Activated CD4-positive, alpha-beta T cell treated with anti-CD3 and anti-CD28 coated beads, Interleukin-2, amount 50 U/mL, for 24 hours (primary cell): Measurements from ENCODE around the gene NR6A1.

ENCODE experiments used
- DNase-seq, 2 donors: peaks; one replicate each; pipeline ENCODE4 v3.0.0-alpha.2; 2020; ENCODE audit warnings: low read depth in 1 of 2, low spot score in 1 of 2

The NR6A1 gene

GRCh38 chr9:124730772-124731171 is 40.3 kb downstream of the NR6A1 start:
- no peak for DNase-seq

GRCh38 chr9:124726886-124727285 is 44.2 kb downstream of the NR6A1 start:
- DNase-seq = no peak

- DNase-seq = no peak
Measured at GRCh38 chr9:124725068-124725452, 46.1 kb downstream of the NR6A1 start.

DNA sequence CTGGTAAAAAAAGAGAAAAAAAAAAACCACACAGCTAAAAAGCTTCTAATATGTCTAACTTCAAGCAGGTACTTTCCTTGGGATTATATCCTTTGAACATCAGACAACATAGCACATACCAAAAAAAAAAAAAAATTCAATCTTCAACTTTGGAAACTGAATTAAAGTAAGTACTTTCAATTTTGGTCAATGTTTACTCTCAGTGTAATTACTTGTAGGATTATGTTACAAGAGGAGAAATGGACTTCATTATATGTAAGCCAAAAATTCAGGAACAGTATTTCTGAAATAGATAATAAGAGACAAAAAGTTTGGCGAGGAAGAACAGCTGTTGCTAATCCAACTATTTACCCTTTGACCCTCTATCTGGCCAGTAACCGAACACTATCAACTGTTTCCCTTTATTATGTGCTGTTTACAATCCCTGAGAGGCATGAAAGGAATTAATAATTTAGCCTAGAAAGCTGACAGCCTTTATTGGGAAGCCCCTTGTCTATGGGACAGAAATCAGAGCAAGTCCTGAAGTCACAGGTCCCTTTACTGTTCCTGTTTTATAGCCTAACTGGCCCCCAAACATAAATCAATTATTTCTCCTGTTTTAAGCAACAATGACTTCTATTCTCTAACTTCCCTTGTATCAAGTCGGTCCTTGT is 46.6 kb downstream of the NR6A1 start:
- no peak for DNase-seq

GRCh38 chr9:124723352-124723751 is 47.8 kb downstream of the NR6A1 start:
- DNase-seq = no peak

DNA sequence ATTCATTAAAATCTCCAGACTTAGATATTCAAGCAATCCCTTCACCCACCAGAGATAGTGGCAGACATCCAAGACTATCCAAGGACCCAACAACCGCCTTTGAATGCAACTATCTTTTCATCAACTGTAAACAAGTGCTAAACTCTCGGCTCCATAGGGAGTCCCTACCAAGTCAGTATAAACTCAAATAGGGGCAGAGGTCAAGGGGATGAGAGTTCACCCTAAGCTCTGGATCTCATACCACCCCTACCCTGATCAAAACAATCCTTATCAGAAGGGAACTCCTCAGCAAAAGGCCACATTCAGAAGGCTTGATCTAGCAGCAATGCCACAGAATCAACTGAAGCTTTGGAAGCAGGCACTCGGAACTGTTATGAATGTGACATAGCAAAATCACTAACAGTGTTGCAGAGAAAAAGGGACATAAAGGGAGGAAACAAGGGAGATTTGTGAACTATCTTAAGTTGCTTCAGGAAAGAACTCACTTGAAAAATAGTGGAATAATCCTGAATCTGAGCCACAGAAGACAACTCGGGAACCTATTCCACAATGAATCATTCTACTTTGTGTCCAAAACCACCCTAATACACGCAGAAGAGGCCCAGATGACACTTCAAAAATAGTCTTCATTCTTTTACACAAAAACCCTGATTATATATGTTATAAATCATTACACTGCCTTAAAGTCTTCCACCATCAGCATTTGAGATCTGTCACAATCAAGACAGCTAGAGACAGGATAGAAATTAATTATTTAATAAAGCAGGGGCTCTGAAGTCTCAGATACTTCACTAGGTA is 49.8 kb downstream of the NR6A1 start:
- DNase-seq = no peak

GRCh38 chr9:124720429-124721108 is 50.5 kb downstream of the NR6A1 start:
- DNase-seq = no peak

DNA sequence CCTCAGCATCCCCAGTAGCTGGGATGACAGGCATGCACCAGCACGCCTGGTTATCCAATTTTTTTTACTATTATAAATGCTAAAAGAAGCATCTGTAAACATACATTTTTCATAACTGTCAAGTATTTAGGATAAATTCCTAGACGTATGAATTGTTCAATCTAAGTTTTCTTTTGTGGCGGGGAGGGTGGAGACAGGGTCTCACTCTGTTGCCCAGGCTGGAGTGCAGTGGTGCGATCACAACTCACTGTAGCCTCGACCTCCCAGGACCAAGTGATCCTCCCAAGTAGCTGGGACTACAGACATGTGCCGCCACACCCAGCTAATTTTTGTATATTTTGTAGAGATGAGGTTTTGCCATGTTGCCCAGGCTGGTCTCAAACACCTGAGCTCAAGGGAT is 52.2 kb downstream of the NR6A1 start:
- DNase-seq = no peak

GRCh38 chr9:124717597-124717996 is 53.5 kb downstream of the NR6A1 start:
- no peak for DNase-seq

DNA sequence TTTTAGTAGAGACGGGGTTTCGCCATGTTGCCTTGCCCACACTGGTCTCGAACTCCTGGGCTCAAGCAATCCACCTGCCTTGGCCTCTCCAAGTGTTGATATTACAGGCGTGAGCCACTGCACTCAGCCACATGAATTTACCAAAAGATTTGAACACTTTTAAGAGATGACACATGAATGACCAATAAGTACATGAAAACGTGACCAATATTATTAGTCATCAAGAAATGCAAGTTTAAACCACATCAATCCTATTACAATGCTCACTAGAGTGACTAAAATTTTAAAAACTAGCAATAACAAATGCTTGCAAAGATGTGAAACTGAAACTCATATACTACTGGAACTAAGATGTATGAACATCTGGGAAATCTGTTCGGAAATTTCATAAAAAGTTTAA is 54.3 kb downstream of the NR6A1 start:
- no peak for DNase-seq

GRCh38 chr9:124710766-124711165 is 60.3 kb downstream of the NR6A1 start:
- DNase-seq = no peak

DNA sequence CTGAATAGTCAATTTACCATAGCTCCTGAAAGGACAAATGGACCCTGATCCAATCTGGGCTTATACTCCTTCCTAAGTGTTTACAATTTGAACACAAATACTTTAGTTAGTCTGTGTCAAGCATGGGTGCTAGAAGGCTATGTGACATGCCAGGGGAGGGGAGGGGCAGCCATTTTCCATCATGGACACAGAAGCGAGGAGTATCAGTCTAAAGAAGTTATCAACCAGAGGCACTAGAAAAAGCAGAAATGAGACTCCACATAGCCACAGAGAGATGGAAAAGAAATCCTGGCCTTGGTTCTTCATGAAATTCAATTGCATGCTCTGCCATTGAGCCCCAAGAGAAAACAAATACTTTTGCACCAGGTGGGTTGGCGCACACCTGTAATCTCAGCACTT is 61.8 kb downstream of the NR6A1 start:
- DNase-seq = no peak

DNA sequence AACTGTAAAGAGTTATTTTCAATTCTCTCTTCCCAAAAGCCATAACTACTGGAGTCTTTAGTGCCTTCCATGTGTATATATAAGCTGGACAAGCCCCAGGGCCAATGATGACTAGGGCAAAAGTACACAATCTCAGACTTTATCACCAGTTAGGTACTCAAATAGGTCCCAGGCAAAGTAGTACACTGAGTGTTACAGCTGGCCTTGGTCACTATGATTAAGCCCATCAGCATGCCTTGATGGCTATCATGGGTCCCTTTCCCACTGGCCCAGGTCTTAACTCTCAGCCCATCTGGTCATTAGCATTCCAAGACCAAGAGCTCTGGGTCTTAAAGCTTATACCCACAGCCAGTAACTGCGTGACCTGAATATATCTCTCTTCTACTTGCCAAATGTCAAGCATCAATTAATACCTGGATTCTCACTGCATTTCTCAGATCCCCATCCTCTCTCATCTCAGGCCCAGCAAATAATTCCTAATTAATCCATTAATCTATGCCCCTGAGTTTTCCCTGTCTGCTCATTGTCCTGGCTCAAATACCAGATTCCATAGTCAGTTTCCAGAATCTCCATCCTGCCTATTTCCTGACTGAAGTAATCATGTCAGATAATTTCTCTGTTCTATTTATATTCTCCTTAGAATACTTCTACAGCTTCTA is 62.3 kb downstream of the NR6A1 start:
- DNase-seq = no peak

- no peak for DNase-seq
Measured at GRCh38 chr9:124708074-124708473, 63.0 kb downstream of the NR6A1 start.

GRCh38 chr9:124707666-124708065 is 63.4 kb downstream of the NR6A1 start:
- no peak for DNase-seq

DNA sequence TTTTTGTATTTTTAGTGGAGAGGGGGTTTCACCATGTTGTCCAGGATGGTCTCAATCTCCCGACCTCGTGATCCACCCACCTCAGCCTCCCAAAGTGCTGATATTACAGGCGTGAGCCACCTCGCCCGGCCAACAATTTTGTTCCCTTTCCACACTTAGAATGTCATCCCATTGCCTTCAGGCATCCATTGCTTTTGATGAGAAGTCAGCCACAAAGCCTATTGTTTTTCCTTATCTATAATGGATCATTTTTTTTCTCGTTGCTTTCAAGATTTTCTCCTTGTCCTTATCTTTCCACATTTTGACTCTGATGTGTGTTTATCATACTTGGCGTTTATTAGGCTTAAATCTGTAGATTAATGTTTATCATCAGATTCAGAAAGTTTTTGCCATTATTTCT is 64.4 kb downstream of the NR6A1 start:
- no peak for DNase-seq

GRCh38 chr9:124699575-124699974 is 71.5 kb downstream of the NR6A1 start:
- DNase-seq = no peak

DNA sequence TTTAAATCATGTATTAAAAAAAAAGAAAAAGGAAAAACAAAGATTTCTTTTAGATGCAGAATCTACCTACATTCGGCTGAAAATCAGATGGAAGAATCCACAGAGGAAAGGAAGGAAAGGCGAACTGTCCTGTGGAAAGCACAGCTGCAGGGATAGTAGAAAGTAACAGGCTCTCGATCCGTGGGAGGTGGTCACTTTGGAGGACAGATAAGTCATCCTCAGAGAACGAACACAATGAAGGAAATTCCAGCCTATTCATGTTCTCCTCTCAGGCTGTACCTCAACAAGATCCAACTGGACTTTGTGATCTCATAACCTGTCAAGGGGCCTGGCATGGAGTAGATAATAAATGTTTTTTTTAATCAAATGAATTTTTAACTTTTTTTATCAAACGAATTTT is 72.8 kb downstream of the NR6A1 start:
- DNase-seq = no peak

- no peak for DNase-seq
Measured at GRCh38 chr9:124697326-124698200, 73.5 kb downstream of the NR6A1 start.

GRCh38 chr9:124696101-124696500 is 75.0 kb downstream of the NR6A1 start:
- no peak for DNase-seq
